Measurements from ENCODE around the gene CEBPB.

CEBPB gene

GRCh38 chr20:50190251-50191064 is at the start of gene CEBPB:
Gene CEBPB (plus strand): TSS chr20:50190830. CDS start chr20:50191034, 204 bp downstream.
- Histone ChIP-seq H2AFZ (ENCODE audit: low read length) (peak within 1 kb of the TSS; percentile 91), H3K36me3 (replicated peaks; ENCODE audit: insufficient read depth, low read length) (0 out of 2 replicates have a peak, but pooled peaks cover 3% of the 10 kb centered on the region), H3K9ac (ENCODE audit: low read length) (peak within 1 kb of the TSS; percentile 89), H3K79me2 (ENCODE audit: low read length) (peaks cover 23% of the 10 kb centered on the region), H4K20me1 (ENCODE audit: insufficient read depth, low read length) (no peaks in the 10 kb centered on the region), H3K9me2 (replicated peaks; ENCODE audit: insufficient read depth, low read length) (no peaks in the 10 kb centered on the region), H3K9me3 (replicated peaks; ENCODE audit: insufficient read depth, low read length) (no peaks in the 10 kb centered on the region), H3K27me3 (replicated peaks; ENCODE audit: insufficient read depth, low read length) (peaks cover 6% of the 10 kb centered on the region), H3F3A (ENCODE audit: insufficient read depth, low read length) (0 out of 2 replicates have a peak, but pooled peaks cover 11% of the 10 kb centered on the region), H3K27ac (ENCODE audit: low read length) (peak within 1 kb of the TSS; percentile 82), H3K4me3 (ENCODE audit: low read length) (peak within 1 kb of the TSS; percentile 78), H3K4me2 (ENCODE audit: low read depth, low read length) (peak within 1 kb of the TSS; percentile 90), H3K4me1 (ENCODE audit: low read length) (peaks cover 8% of the 10 kb centered on the region; the same call in 1 of the 2 replicates)
- TF ChIP-seq CTCF (IDR thresholded peaks at IDR 0.05; ENCODE audit: low read length) (peak; percentile 32), EZH2phosphoT487 (IDR thresholded peaks at IDR 0.05; ENCODE audit: low read length) (no peak), EZH2 (optimal IDR thresholded peaks at IDR 0.05; ENCODE audit: low read depth, low read length) (no peak)
- peak; percentile 70 for DNase-seq

DNA sequence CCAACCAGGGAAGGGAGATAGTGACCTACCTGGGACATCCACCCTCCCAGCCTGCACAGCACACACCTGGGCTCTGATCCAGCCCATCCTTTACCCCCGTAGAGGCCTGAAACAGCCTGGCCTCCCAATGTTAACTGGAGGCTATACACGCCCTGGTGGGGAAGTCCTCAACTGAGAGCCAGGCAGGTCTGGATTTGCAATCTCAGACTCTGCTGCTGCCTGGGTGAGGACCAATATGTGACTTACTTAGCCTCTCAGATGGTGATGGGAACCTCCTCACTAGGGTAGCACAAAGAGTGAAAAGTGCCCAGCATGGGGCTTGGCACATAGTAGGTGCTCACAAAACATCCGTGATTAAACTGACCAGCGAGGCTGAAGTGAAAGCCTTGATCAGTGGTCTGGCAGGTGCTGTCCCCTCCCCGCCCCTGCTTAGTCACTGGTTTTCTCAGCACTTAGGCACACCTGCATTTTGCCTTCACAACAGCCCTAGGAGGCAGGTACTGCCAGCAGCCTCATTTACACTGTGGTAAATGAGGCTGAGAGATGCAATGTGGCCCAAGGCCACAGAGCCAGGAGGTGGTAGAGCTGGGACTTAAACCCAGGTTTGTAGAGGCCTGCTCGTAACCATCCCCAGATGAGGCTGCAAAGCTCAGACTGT is 49.5 kb upstream of the CEBPB start:
- DNase-seq = no peak
- Histone ChIP-seq H3K9me3 (replicated peaks; ENCODE audit: insufficient read depth, low read length) (no peaks in the 10 kb centered on the region), H3K4me2 (ENCODE audit: low read depth, low read length) (no peak overlapping the region), H3K9me2 (replicated peaks; ENCODE audit: insufficient read depth, low read length) (no peaks in the 10 kb centered on the region), H3K79me2 (ENCODE audit: low read length) (peaks cover 4% of the 10 kb centered on the region; the same call in 1 of the 2 replicates), H3K4me1 (ENCODE audit: low read length) (no peaks in the 10 kb centered on the region), H3K27ac (ENCODE audit: low read length) (no peak overlapping the region), H3K36me3 (replicated peaks; ENCODE audit: insufficient read depth, low read length) (no peaks in the 10 kb centered on the region), H3K9ac (ENCODE audit: low read length) (no peak overlapping the region), H2AFZ (ENCODE audit: low read length) (no peak overlapping the region), H4K20me1 (ENCODE audit: insufficient read depth, low read length) (no peaks in the 10 kb centered on the region), H3F3A (ENCODE audit: insufficient read depth, low read length) (no peaks in the 10 kb centered on the region), H3K4me3 (ENCODE audit: low read length) (no peak overlapping the region), H3K27me3 (replicated peaks; ENCODE audit: insufficient read depth, low read length) (no peaks in the 10 kb centered on the region)
- TF ChIP-seq EZH2phosphoT487 (IDR thresholded peaks at IDR 0.05; ENCODE audit: low read length) (no peak), CTCF (IDR thresholded peaks at IDR 0.05; ENCODE audit: low read length) (no peak), EZH2 (optimal IDR thresholded peaks at IDR 0.05; ENCODE audit: low read depth, low read length) (no peak)

DNA sequence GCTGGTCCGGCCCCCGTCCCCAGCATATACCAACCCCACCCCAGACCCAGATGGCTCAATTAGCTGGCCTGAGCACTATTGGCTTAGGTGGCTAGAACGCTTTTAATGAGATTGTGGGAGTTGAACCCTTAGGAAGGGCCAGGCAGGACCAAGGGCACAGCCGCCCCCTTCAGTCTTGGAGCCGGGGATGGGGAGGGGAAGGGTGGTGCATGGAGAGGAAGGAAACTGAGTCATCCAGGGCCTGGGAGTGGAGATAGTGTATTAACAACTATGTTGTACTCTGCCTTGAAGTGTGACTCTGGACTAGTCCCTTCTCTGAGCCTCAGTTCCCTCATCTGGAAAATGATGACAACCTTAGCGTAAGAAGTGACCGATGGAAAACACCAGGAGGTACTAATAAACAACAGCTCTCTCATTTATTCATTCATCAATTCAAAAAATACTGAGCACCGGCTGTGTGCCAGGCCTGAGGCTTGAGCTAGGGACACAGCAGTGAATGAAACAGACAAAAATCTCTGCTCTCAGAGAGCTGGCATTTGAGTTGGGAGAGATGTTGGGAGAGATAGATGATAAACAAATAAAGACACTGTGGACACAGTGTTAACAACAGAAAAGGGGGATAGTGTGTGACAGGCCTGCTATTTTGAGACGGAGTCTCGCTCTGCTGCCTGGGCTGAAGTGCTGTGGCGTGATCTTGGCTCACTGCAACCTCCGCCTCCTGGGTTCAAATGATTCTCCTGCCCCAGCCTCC is 48.6 kb upstream of the CEBPB start:
- no peak overlapping the region for H3K4me3 ChIP-seq (ENCODE audit: low read length)
- H2AFZ ChIP-seq (ENCODE audit: low read length) = no peak overlapping the region
- no peak for DNase-seq
- no peak overlapping the region for H3K9ac ChIP-seq (ENCODE audit: low read length)
- H4K20me1 ChIP-seq (ENCODE audit: insufficient read depth, low read length) = no peaks in the 10 kb centered on the region
- H3K9me3 ChIP-seq (replicated peaks; ENCODE audit: insufficient read depth, low read length) = no peaks in the 10 kb centered on the region
- no peak overlapping the region for H3K27ac ChIP-seq (ENCODE audit: low read length)
- no peaks in the 10 kb centered on the region for H3K36me3 ChIP-seq (replicated peaks; ENCODE audit: insufficient read depth, low read length)
- H3K4me1 ChIP-seq (ENCODE audit: low read length) = no peaks in the 10 kb centered on the region
- H3F3A ChIP-seq (ENCODE audit: insufficient read depth, low read length) = no peaks in the 10 kb centered on the region
- no peak overlapping the region for H3K4me2 ChIP-seq (ENCODE audit: low read depth, low read length)
- peaks cover 6% of the 10 kb centered on the region for H3K79me2 ChIP-seq (ENCODE audit: low read length)
- H3K27me3 ChIP-seq (replicated peaks; ENCODE audit: insufficient read depth, low read length) = no peaks in the 10 kb centered on the region
- TF ChIP-seq EZH2phosphoT487 (IDR thresholded peaks at IDR 0.05; ENCODE audit: low read length) = no peak
- no peak for TF ChIP-seq CTCF (IDR thresholded peaks at IDR 0.05; ENCODE audit: low read length)
- TF ChIP-seq EZH2 (optimal IDR thresholded peaks at IDR 0.05; ENCODE audit: low read depth, low read length) = no peak
- H3K9me2 ChIP-seq (replicated peaks; ENCODE audit: insufficient read depth, low read length) = no peaks in the 10 kb centered on the region
